OCI-LY7 (cell line): ENCODE measurements around the gene CSNK1G2. TPM values are rescaled to one million over a fixed set of nuclear protein-coding genes. Genes with fewer than 3 reads are reported as not detected.

Experiments used
- Bru-seq: library from RNA; stranded (reverse); fragments of 400-500 nt; gene quantifications from one replicate; lab custom pipeline; 2021; lab: Mats Ljungman, UMichigan
- BruChase-seq, 2 experiments: library from RNA; stranded (reverse); fragments of 400-500 nt; gene quantifications; one replicate each; lab custom pipeline; 2021; lab: Mats Ljungman, UMichigan
- BruUV-seq: library from RNA; stranded (reverse); fragments of 400-500 nt; replicated peaks from 2 replicates; lab custom pipeline; 2021; lab: Mats Ljungman, UMichigan
- CTCF ChIA-PET: fragments of 300-600 bp; sonication (Branson Sonifier 250); formaldehyde crosslinking; loops from one replicate; lab custom pipeline; 2022; ENCODE audit warnings: antibody characterized with exemption; ENCODE audit not compliant: unreplicated experiment; lab: Charles Lee
- POLR2A ChIA-PET: fragments of 300-600 bp; sonication (Branson Sonifier 250); formaldehyde crosslinking; loops from one replicate; lab custom pipeline; 2022; ENCODE audit warnings: antibody characterized with exemption; lab: Charles Lee
- DNase-seq: peaks from one replicate; pipeline ENCODE4 v3.0.0-alpha.2; 2015; ENCODE audit warnings: low spot score
- H2AFZ ChIP-seq: fragments of 200-600 bp; sonication (generic), shearing (Covaris generic); 2 replicates; pipeline ENCODE4 v1.6.1; 2014; ENCODE audit warnings: mild to moderate bottlenecking, antibody characterized with exemption, low read length, moderate library complexity
- H3K27ac ChIP-seq: fragments of 200-600 bp; sonication (generic); 2 replicates; pipeline ENCODE4 v1.5.1; 2014; ENCODE audit warnings: mixed run types, low read depth, mild to moderate bottlenecking, moderate library complexity, low read length, inconsistent platforms; ENCODE audit not compliant: poor library complexity, severe bottlenecking
- H3K36me3 ChIP-seq: fragments of 200-600 bp; sonication (generic); 2 replicates; pipeline ENCODE4 v1.6.1; 2014; ENCODE audit warnings: mild to moderate bottlenecking, antibody characterized with exemption, low read length, moderate library complexity, mixed read lengths; ENCODE audit not compliant: insufficient read depth
- H3K4me1 ChIP-seq: fragments of 200-600 bp; sonication (generic); 2 replicates; pipeline ENCODE4 v1.5.1; 2014; ENCODE audit warnings: mild to moderate bottlenecking, low read length; ENCODE audit not compliant: insufficient read depth, poor library complexity, severe bottlenecking
- H3K4me2 ChIP-seq: fragments of 200-600 bp; sonication (generic); 2 replicates; pipeline ENCODE4 v1.6.1; 2014; ENCODE audit warnings: mild to moderate bottlenecking, low read length
- H3K4me3 ChIP-seq: fragments of 200-600 bp; sonication (generic); 2 replicates; pipeline ENCODE4 v1.5.1; 2014; ENCODE audit warnings: mild to moderate bottlenecking, low read depth, low read length; ENCODE audit not compliant: poor library complexity, severe bottlenecking
- H3K79me2 ChIP-seq: fragments of 200-600 bp; sonication (generic); 2 replicates; pipeline ENCODE4 v1.6.1; 2016; ENCODE audit warnings: low read depth, mild to moderate bottlenecking, low read length, moderate library complexity, mixed read lengths; ENCODE audit not compliant: insufficient read depth
- H3K9me2 ChIP-seq: fragments of 200-600 bp; sonication (generic); 2 replicates; pipeline ENCODE4 v1.6.1; 2016; ENCODE audit warnings: mild to moderate bottlenecking, low read length, mixed read lengths; ENCODE audit not compliant: insufficient read depth
- H3K9me3 ChIP-seq: fragments of 200-600 bp; sonication (generic); 2 replicates; pipeline ENCODE4 v1.6.1; 2014; ENCODE audit warnings: mild to moderate bottlenecking, mixed run types, low read length, mixed read lengths
- H4K20me1 ChIP-seq: fragments of 200-600 bp; sonication (generic); 2 replicates; pipeline ENCODE4 v1.6.1; 2014; ENCODE audit warnings: mild to moderate bottlenecking, antibody characterized with exemption, low read length, moderate library complexity, mixed read lengths; ENCODE audit not compliant: insufficient read depth
- EZH2phosphoT487 ChIP-seq: fragments of 200-600 bp; sonication (generic); IDR thresholded peaks from 2 replicates; pipeline ENCODE4 v1.6.1; 2018; ENCODE audit warnings: low read depth, borderline replicate concordance, mild to moderate bottlenecking, mixed run types, antibody characterized with exemption, low read length, moderate library complexity, mixed read lengths
- intact Hi-C: fragments of 100-400 bp; cut with micrococcal nuclease; formaldehyde crosslinking; loops from one replicate; pipeline ENCODE4 v1.10.0; 2022; ENCODE audit not compliant: unreplicated experiment
- long read RNA-seq: library from polyadenylated mRNA; stranded (forward); transcript quantifications from one replicate; pipeline ENCODE4 v2.0.0, GENCODE V29; 2022
- total RNA-seq, 2 experiments: library from RNA; depleted of rRNA in 1 of 2; stranded (reverse); fragments of >200 nt in 1 of 2; shearing (Covaris generic) in 1 of 2; gene quantifications; 2 replicates each; pipeline ENCODE4 v1.2.3, GENCODE V29; 2014 to 2022
- TF ChIP-seq, protein P1 (sequence below): fragments of 200-600 bp; sonication (generic); conservative IDR thresholded peaks from 2 replicates; pipeline ENCODE4 v1.5.1; 2014; ENCODE audit warnings: mild to moderate bottlenecking, antibody characterized with exemption, low read length, moderate library complexity, mixed read lengths

Gene CSNK1G2
- total RNA-seq (2014; rRNA removed; shearing (Covaris generic)) (133 and 151 TPM in 2 replicates), total RNA-seq (2022) (95.9 TPM in 2 replicates), Bru-seq, nascent RNA (percentile 49 among the genes with signal in this experiment), BruChase-seq, experiment 1, labeled RNA remaining after a 6-hour chase (percentile 67 among the genes with signal in this experiment), BruChase-seq, experiment 2, labeled RNA remaining after a 2-hour chase (percentile 59 among the genes with signal in this experiment)
- long read RNA-seq, transcript CSNK1G2-201 (12 exons, 2,918 nt) = major isoform, 113 of 204 reads
- long read RNA-seq, partial matches to known transcripts = 19 of 204 reads
- long read RNA-seq, other reads (novel, unspliced or antisense) = 72 of 204 reads

GRCh38 chr19:1941146-1942077 lies at the start of gene CSNK1G2:
CSNK1G2 (plus strand) TSS chr19:1941172; CDS start chr19:1969773, 28,601 bp downstream.
- H3K4me3 ChIP-seq = peak within 1 kb of the TSS; percentile 95
- H2AFZ ChIP-seq = peak within 1 kb of the TSS; percentile 85
- no peak for TF ChIP-seq EZH2phosphoT487
- TF ChIP-seq, protein P1, sequence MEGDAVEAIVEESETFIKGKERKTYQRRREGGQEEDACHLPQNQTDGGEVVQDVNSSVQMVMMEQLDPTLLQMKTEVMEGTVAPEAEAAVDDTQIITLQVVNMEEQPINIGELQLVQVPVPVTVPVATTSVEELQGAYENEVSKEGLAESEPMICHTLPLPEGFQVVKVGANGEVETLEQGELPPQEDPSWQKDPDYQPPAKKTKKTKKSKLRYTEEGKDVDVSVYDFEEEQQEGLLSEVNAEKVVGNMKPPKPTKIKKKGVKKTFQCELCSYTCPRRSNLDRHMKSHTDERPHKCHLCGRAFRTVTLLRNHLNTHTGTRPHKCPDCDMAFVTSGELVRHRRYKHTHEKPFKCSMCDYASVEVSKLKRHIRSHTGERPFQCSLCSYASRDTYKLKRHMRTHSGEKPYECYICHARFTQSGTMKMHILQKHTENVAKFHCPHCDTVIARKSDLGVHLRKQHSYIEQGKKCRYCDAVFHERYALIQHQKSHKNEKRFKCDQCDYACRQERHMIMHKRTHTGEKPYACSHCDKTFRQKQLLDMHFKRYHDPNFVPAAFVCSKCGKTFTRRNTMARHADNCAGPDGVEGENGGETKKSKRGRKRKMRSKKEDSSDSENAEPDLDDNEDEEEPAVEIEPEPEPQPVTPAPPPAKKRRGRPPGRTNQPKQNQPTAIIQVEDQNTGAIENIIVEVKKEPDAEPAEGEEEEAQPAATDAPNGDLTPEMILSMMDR = no peak
- H3K79me2 ChIP-seq = peaks cover 48% of the 10 kb centered on the region
- H3K9me2 ChIP-seq = no peaks in the 10 kb centered on the region
- peaks cover 28% of the 10 kb centered on the region for H3K4me1 ChIP-seq
- H3K36me3 ChIP-seq = no peaks in the 10 kb centered on the region
- peak within 1 kb of the TSS; percentile 99 for H3K4me2 ChIP-seq
- peak within 1 kb of the TSS; percentile 79 for H3K27ac ChIP-seq
- no TSS peak for BruUV-seq
- POLR2A ChIA-PET = interaction anchor here (0.6 kb wide), 1 partner anchor 679 kb away, joined by 3 read pairs; no protein-coding TSS in a partner anchor
- CTCF ChIA-PET = interaction anchor here (0.6 kb wide), 2 partner anchors 146 to 1183 kb away, joined by 3 to 4 read pairs; no protein-coding TSS in a partner anchor
- no peaks in the 10 kb centered on the region; the same call in 1 of the 2 replicates for H4K20me1 ChIP-seq
- intact Hi-C loops = no loop called here
- no peaks in the 10 kb centered on the region for H3K9me3 ChIP-seq
- no peak for DNase-seq

GRCh38 chr19:1893791-1894190 lies 47.2 kb upstream of the CSNK1G2 start:
- no peak overlapping the region for H3K4me2 ChIP-seq
- no peak for DNase-seq
- no peak overlapping the region for H3K27ac ChIP-seq
- no peak overlapping the region for H3K4me3 ChIP-seq
- peaks cover 47% of the 10 kb centered on the region for H3K4me1 ChIP-seq
- no peak overlapping the region for H2AFZ ChIP-seq
- H3K9me2 ChIP-seq = no peaks in the 10 kb centered on the region
- no peaks in the 10 kb centered on the region for H4K20me1 ChIP-seq
- intact Hi-C loops = no loop called here
- no peaks in the 10 kb centered on the region for H3K36me3 ChIP-seq
- BruUV-seq = no TSS peak
- POLR2A ChIA-PET = no interaction called here
- H3K79me2 ChIP-seq = no peaks in the 10 kb centered on the region
- no peaks in the 10 kb centered on the region for H3K9me3 ChIP-seq
- CTCF ChIA-PET = no interaction called here
- TF ChIP-seq EZH2phosphoT487 = no peak
- TF ChIP-seq, protein P1 = no peak
